HL-60 (cell line): ENCODE data around the gene IQSEC1.

Experiments used
- CTCF ChIP-seq: IDR thresholded peaks from one replicate; pipeline ENCODE4 v1.5.1; 2011; ENCODE audit warnings: low read length, control low read depth, inconsistent platforms; ENCODE audit not compliant: insufficient read depth
- GABPA ChIP-seq: IDR thresholded peaks from 2 replicates; pipeline ENCODE4 v1.6.1; 2012; ENCODE audit warnings: low read depth
- POLR2AphosphoS5 ChIP-seq: IDR thresholded peaks from 2 replicates; pipeline ENCODE4 v1.6.1; 2012; ENCODE audit warnings: low read depth
- SPI1 ChIP-seq: IDR thresholded peaks from 2 replicates; pipeline ENCODE4 v1.6.1; 2012; ENCODE audit warnings: low read depth, mild to moderate bottlenecking, borderline replicate concordance

GRCh38 chr3:13019243-13020095 lies 53.8 kb downstream of the IQSEC1 start:
- TF ChIP-seq CTCF, result no peak
- TF ChIP-seq GABPA, result no peak
- no peak for TF ChIP-seq POLR2AphosphoS5
- no peak for TF ChIP-seq SPI1
